OCI-LY3 (cell line): ENCODE measurements around the gene PPP2R5C.

Source experiments
- EZH2phosphoT487 ChIP-seq: fragments of 200-600 bp; shearing (Covaris generic); IDR thresholded peaks from 2 replicates; pipeline ENCODE4 v1.6.1; 2018; ENCODE audit warnings: antibody characterized with exemption, mixed run types, low read depth
- TF ChIP-seq, protein P1 (sequence below): fragments of 200-600, 300-600 bp; sonication (generic); IDR thresholded peaks from 2 replicates; pipeline ENCODE4 v1.5.1; 2014; ENCODE audit warnings: antibody characterized with exemption, low read length, low read depth

- TF ChIP-seq, protein P1, sequence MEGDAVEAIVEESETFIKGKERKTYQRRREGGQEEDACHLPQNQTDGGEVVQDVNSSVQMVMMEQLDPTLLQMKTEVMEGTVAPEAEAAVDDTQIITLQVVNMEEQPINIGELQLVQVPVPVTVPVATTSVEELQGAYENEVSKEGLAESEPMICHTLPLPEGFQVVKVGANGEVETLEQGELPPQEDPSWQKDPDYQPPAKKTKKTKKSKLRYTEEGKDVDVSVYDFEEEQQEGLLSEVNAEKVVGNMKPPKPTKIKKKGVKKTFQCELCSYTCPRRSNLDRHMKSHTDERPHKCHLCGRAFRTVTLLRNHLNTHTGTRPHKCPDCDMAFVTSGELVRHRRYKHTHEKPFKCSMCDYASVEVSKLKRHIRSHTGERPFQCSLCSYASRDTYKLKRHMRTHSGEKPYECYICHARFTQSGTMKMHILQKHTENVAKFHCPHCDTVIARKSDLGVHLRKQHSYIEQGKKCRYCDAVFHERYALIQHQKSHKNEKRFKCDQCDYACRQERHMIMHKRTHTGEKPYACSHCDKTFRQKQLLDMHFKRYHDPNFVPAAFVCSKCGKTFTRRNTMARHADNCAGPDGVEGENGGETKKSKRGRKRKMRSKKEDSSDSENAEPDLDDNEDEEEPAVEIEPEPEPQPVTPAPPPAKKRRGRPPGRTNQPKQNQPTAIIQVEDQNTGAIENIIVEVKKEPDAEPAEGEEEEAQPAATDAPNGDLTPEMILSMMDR, result no peak
- no peak for TF ChIP-seq EZH2phosphoT487
Measured at GRCh38 chr14:101716956-101717662, 44.4 kb upstream of the PPP2R5C start.
